Sigmoid colon (tissue), 7 donors: Measurements from ENCODE around the gene USP46. TPM values are rescaled to one million over a fixed set of nuclear protein-coding genes. Genes with fewer than 3 reads are reported as not detected.
A peak's percentile ranks its signal among the peaks of the same experiment; 100 is the strongest.

Experiments
- DNase-seq: peaks from one replicate; pipeline ENCODE4 v3.0.0-alpha.2; 2019
- H3K27ac ChIP-seq, 4 donors: fragments of 200-600 bp; sonication (generic); one replicate each; pipeline ENCODE4 v1.5.1; 2016 to 2019; ENCODE audit warnings: mild to moderate bottlenecking in 1 of 4
- H3K27me3 ChIP-seq, 3 donors: fragments of 200-600 bp; sonication (generic); one replicate each; pipeline ENCODE4 v1.5.1; 2019; ENCODE audit warnings: mild to moderate bottlenecking in 1 of 3
- H3K36me3 ChIP-seq, 4 donors: fragments of 200-600 bp; sonication (generic); one replicate each; pipeline ENCODE4 v1.5.1; 2016 to 2019
- H3K4me1 ChIP-seq, 4 donors: fragments of 200-600 bp; sonication (generic); one replicate each; pipeline ENCODE4 v1.5.1; 2017 to 2019
- H3K4me3 ChIP-seq, 4 donors: fragments of 200-600 bp; sonication (generic); one replicate each; pipeline ENCODE4 v1.5.1; 2017 to 2019; ENCODE audit warnings: mild to moderate bottlenecking in 2 of 4, moderate library complexity in 1 of 4
- H3K9me3 ChIP-seq, 4 donors: fragments of 200-600 bp in 3 of 4; sonication (generic) in 3 of 4; one replicate each; pipeline versions ENCODE4 v1.5.1 to v1.6.1; 2013 to 2019
- EP300 ChIP-seq, 4 donors: sonication (generic); formaldehyde crosslinking; IDR thresholded peaks; one replicate each; pipeline ENCODE4 v1.6.1; 2017; ENCODE audit warnings: antibody characterized with exemption in 4 of 4
- POLR2A ChIP-seq, 2 donors: fragments of 450-650 bp; IDR thresholded peaks; one replicate each; pipeline ENCODE4 v1.6.1; 2016; ENCODE audit warnings: antibody characterized with exemption in 2 of 2, mild to moderate bottlenecking in 2 of 2, moderate library complexity in 2 of 2
- POLR2AphosphoS5 ChIP-seq, 4 donors: sonication (generic); formaldehyde crosslinking; IDR thresholded peaks; one replicate each; pipeline ENCODE4 v1.6.1; 2017; ENCODE audit warnings: antibody characterized with exemption in 4 of 4
- WGBS, 2 donors: extraction: QIAGEN DNeasy Blood & Tissue Kit; methylation state at CpG; one replicate each; pipeline ENCODE4 v1.1.7; 2013; 5-methylcytosine and 5-hydroxymethylcytosine counted together
- intact Hi-C: fragments of 100-400 bp; cut with DNase I; formaldehyde crosslinking; loops from one replicate; pipeline ENCODE4 v1.15.1; 2023
- polyA plus RNA-seq, 3 donors: library from polyadenylated mRNA; stranded (reverse); fragments of 200-250 nt; gene quantifications; one replicate each; pipeline ENCODE4 v1.2.3, GENCODE V29; 2013
- total RNA-seq, 4 donors: library from RNA; depleted of rRNA; stranded (reverse); fragments of >200 nt; gene quantifications; one replicate each; pipeline ENCODE4 v1.1.0, GENCODE V29; 2016
- TF ChIP-seq, protein P1 (sequence below), 4 experiments: fragments of 450-650 bp in 3 of 4; fragments of 200-600 bp in 1 of 4; IDR thresholded peaks; one replicate each; pipeline ENCODE4 v1.5.1; 2016 to 2019; ENCODE audit warnings: antibody characterized with exemption in 4 of 4, mild to moderate bottlenecking in 3 of 4, moderate library complexity in 2 of 4
- donor health status: healthy with polysubstance abuse.
- donor health status: Bipolar disorder and iron deficiency.
- donor health status: healthy.

Gene USP46
- total and polyA plus RNA-seq, 7 donors: 3.3 to 9.1 (median 5.0) TPM

DNA sequence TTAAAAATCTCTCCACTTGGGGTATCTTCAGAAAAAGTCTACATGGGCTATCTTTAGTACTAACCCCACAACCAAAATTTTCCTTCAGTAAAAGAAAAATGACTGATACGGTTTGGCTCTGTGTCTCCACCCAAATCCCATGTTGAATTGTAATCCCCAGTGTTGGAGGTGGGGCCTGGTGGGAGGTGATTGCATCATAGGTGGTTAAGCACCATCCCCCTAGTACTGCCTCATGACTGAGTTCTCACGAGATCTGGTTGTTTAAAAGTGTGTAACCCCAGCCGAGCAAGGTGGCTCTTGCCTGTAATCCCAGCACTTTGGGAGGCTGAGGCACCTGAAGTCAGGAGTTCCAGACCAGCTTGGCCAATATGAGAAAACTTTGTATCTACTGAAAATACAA, 66.8 kb downstream of the USP46 start:
- Histone ChIP-seq H3K9me3 (no peaks in the 10 kb centered on the region), H3K27me3 (no peaks in the 10 kb centered on the region), H3K36me3 (peaks cover 0 to 29% (median 0%) of the 10 kb centered on the region in 4 donors), H3K4me1 (no peaks in the 10 kb centered on the region), H3K27ac (no peak overlapping the region), H3K4me3 (no peak overlapping the region)
- intact Hi-C loops: no loop called here
- DNase-seq: no peak
- 91% methylated on average over 3 of the region's 3 CpGs for WGBS, 2 donors
- TF ChIP-seq, protein P1, sequence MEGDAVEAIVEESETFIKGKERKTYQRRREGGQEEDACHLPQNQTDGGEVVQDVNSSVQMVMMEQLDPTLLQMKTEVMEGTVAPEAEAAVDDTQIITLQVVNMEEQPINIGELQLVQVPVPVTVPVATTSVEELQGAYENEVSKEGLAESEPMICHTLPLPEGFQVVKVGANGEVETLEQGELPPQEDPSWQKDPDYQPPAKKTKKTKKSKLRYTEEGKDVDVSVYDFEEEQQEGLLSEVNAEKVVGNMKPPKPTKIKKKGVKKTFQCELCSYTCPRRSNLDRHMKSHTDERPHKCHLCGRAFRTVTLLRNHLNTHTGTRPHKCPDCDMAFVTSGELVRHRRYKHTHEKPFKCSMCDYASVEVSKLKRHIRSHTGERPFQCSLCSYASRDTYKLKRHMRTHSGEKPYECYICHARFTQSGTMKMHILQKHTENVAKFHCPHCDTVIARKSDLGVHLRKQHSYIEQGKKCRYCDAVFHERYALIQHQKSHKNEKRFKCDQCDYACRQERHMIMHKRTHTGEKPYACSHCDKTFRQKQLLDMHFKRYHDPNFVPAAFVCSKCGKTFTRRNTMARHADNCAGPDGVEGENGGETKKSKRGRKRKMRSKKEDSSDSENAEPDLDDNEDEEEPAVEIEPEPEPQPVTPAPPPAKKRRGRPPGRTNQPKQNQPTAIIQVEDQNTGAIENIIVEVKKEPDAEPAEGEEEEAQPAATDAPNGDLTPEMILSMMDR (IDR thresholded peaks at IDR 0.05): no peak
- no peak for TF ChIP-seq EP300 (IDR thresholded peaks at IDR 0.05)
- TF ChIP-seq POLR2A (IDR thresholded peaks at IDR 0.05): no peak
- TF ChIP-seq POLR2AphosphoS5 (IDR thresholded peaks at IDR 0.05): no peak

DNA sequence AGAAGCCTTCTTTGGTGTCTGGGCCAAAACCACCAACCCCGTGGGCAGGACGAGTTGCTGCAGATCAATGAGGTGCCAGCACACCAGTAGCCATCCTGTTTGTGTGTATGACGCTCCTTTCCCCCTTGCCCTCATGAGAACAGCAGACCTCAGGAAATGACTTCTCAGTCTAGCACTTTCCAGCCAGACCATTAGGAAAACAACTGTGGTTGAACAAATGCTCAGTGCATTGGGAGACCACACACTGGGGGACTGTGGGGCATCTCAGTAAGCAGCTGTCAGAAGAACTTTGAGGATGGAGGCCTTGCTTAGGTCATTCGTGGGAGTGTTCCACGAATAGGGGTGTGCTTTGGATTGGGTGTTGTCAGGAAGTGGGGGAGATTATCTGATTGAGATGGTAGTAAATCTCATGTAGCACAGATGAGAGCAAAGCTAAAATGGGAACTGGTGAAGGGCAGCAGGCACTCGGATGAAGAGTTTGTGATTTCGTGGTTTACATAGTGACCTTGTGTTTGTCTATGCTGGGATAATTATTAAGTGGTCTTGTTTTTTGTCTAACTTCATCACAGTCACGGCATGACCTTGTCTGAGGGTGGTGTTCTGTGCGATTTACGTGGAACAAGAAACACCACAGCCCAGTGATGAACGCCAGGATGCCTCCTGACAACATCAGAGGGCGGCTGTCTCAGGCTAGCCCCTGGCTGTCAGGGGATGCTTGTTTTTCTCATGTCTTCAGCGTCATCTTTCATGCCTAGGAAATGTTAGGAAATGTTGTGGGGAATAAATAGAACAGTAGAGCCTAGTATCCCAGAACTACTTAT, 70.1 kb downstream of the USP46 start:
- H3K27ac ChIP-seq: no peak overlapping the region
- no peak for DNase-seq
- intact Hi-C loops: no loop called here
- H3K36me3 ChIP-seq: peaks cover 0 to 9% (median 0%) of the 10 kb centered on the region in 4 donors
- no peaks in the 10 kb centered on the region for H3K4me1 ChIP-seq
- H3K27me3 ChIP-seq: no peaks in the 10 kb centered on the region
- 64 to 77% methylated on average over 13 of the region's 13 CpGs for WGBS, 2 donors
- TF ChIP-seq EP300 (IDR thresholded peaks at IDR 0.05) (no peak), POLR2AphosphoS5 (IDR thresholded peaks at IDR 0.05) (no peak), POLR2A (IDR thresholded peaks at IDR 0.05) (no peak)
- TF ChIP-seq, protein P1 (IDR thresholded peaks at IDR 0.05): no peak
- H3K9me3 ChIP-seq: no peaks in the 10 kb centered on the region
- H3K4me3 ChIP-seq: no peak overlapping the region

DNA sequence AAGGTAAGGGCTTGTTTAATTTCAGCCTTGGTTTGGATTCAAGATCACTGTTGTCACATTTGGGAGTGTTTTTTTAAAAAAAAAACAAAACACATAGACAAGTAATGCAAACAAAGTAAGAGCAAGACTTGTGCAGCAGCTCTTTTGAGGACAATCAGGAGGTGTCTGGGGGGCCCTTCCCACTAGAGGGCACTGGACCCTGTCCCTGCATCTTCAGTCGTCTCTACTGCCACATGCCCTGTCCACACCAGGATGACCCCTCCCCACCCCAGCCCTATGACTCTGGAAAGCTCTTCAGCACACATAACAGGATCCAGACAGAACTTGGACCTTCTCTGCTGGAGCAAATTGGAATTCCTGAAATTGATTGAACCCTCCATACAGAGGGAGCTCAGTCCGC, 71.0 kb downstream of the USP46 start:
- TF ChIP-seq, protein P1 (IDR thresholded peaks at IDR 0.05): peak in 1 of 4 experiments; percentile 49
- TF ChIP-seq EP300 (IDR thresholded peaks at IDR 0.05) (no peak), POLR2AphosphoS5 (IDR thresholded peaks at IDR 0.05) (no peak), POLR2A (IDR thresholded peaks at IDR 0.05) (no peak)
- no peak for DNase-seq
- intact Hi-C loops: no loop called here
- Histone ChIP-seq H3K27me3 (no peaks in the 10 kb centered on the region), H3K36me3 (peaks cover 0 to 9% (median 0%) of the 10 kb centered on the region in 4 donors), H3K4me1 (no peaks in the 10 kb centered on the region), H3K9me3 (no peaks in the 10 kb centered on the region), H3K4me3 (no peak overlapping the region), H3K27ac (no peak overlapping the region)
- WGBS, 2 donors: 52 to 54% methylated on average over 2 of the region's 2 CpGs

DNA sequence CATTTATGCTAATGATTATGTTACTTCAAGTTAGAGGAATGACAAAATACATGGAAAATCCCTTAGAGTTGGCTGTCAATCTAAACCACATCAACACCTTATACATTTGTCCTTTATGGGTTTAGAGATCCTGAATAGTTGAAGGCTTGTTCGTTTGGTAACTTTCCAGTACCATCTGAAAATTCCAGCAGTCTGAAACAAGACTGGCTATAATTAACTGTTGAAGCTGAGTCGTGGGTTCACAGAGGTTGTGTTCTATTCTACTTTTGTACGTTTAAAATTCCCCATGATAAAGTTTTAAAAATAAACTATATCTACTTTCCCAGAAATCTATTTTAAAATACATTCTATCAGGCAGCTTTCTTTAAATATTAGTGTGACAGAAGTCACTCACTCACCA, 73.0 kb downstream of the USP46 start:
- H3K4me1 ChIP-seq: no peaks in the 10 kb centered on the region
- H3K27ac ChIP-seq: no peak overlapping the region
- no peak overlapping the region for H3K4me3 ChIP-seq
- no peaks in the 10 kb centered on the region for H3K27me3 ChIP-seq
- no peaks in the 10 kb centered on the region for H3K36me3 ChIP-seq
- TF ChIP-seq EP300 (IDR thresholded peaks at IDR 0.05): no peak
- TF ChIP-seq POLR2AphosphoS5 (IDR thresholded peaks at IDR 0.05): no peak
- TF ChIP-seq POLR2A (IDR thresholded peaks at IDR 0.05): no peak
- TF ChIP-seq, protein P1 (IDR thresholded peaks at IDR 0.05): no peak
- intact Hi-C loops: no loop called here
- DNase-seq: no peak
- H3K9me3 ChIP-seq: no peaks in the 10 kb centered on the region
- WGBS, 2 donors: 51 to 58% methylated on average over 3 of the region's 3 CpGs
